ENCODE data around the gene ADAMTSL1.

Gene ADAMTSL1

DNA sequence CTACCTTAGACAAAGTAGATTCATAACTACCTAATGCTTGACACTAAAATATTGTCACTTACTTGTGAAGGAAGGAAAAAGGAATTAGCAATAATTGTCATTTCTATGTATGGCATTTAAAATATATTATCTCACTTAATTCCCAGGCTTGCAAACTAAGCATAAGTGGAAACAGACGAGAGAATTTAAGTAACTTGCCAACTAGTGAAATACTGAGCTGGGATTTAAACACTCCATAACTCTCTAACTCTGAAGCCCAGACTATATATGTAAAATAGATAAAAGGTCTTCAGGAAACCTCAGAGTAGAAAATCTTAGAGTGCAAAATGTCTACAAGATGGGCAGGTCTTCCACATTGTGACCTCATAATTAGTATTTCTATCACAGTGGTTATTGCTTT, 301.3 kb downstream of the ADAMTSL1 start:
- Histone ChIP-seq H3K4me1 (ENCODE audit: insufficient read depth, low read length, poor library complexity, severe bottlenecking) (no peaks in the 10 kb centered on the region), H3K9ac (ENCODE audit: low read depth, low read length, poor library complexity, severe bottlenecking) (no peak overlapping the region), H3K4me2 (ENCODE audit: low read depth, low read length, poor library complexity, severe bottlenecking) (no peak overlapping the region), H3K4me3 (ENCODE audit: low read length, poor library complexity, severe bottlenecking) (no peak overlapping the region), H3F3A (ENCODE audit: low read depth) (no peaks in the 10 kb centered on the region), H3K36me3 (ENCODE audit: insufficient read depth, low read length) (no peaks in the 10 kb centered on the region), H3K9me2 (replicated peaks; ENCODE audit: low read depth, low read length) (no peaks in the 10 kb centered on the region), H2AFZ (ENCODE audit: low read length) (no peak overlapping the region), H4K20me1 (ENCODE audit: insufficient read depth, low read length, poor library complexity, severe bottlenecking) (no peaks in the 10 kb centered on the region), H3K79me2 (ENCODE audit: insufficient read depth, low read length) (no peaks in the 10 kb centered on the region), H3K27me3 (ENCODE audit: insufficient read depth, low read length, poor library complexity, severe bottlenecking) (no peaks in the 10 kb centered on the region), H3K9me3 (ENCODE audit: insufficient read depth, low read depth, low read length) (no peaks in the 10 kb centered on the region)
- TF ChIP-seq CTCF (conservative IDR thresholded peaks at IDR 0.05; ENCODE audit: low read length) = no peak
- no peak for TF ChIP-seq EZH2phosphoT487 (IDR thresholded peaks at IDR 0.05; ENCODE audit: borderline replicate concordance)

GRCh38 chr9:18775930-18776329, 302.0 kb downstream of the ADAMTSL1 start:
- H3K9ac ChIP-seq (ENCODE audit: low read depth, low read length, poor library complexity, severe bottlenecking) = no peak overlapping the region
- no peaks in the 10 kb centered on the region for H3K36me3 ChIP-seq (ENCODE audit: insufficient read depth, low read length)
- H3K79me2 ChIP-seq (ENCODE audit: insufficient read depth, low read length) = no peaks in the 10 kb centered on the region
- TF ChIP-seq CTCF (conservative IDR thresholded peaks at IDR 0.05; ENCODE audit: low read length) = no peak
- TF ChIP-seq EZH2phosphoT487 (IDR thresholded peaks at IDR 0.05; ENCODE audit: borderline replicate concordance) = no peak
- no peaks in the 10 kb centered on the region; the same call in 1 of the 2 replicates for H3F3A ChIP-seq (ENCODE audit: low read depth)
- H3K4me3 ChIP-seq (ENCODE audit: low read length, poor library complexity, severe bottlenecking) = no peak overlapping the region
- H2AFZ ChIP-seq (ENCODE audit: low read length) = no peak overlapping the region
- H3K4me1 ChIP-seq (ENCODE audit: insufficient read depth, low read length, poor library complexity, severe bottlenecking) = no peaks in the 10 kb centered on the region
- no peaks in the 10 kb centered on the region for H3K9me2 ChIP-seq (replicated peaks; ENCODE audit: low read depth, low read length)
- H3K27me3 ChIP-seq (ENCODE audit: insufficient read depth, low read length, poor library complexity, severe bottlenecking) = no peaks in the 10 kb centered on the region
- no peaks in the 10 kb centered on the region for H3K9me3 ChIP-seq (ENCODE audit: insufficient read depth, low read depth, low read length)
- no peak overlapping the region for H3K4me2 ChIP-seq (ENCODE audit: low read depth, low read length, poor library complexity, severe bottlenecking)
- no peaks in the 10 kb centered on the region for H4K20me1 ChIP-seq (ENCODE audit: insufficient read depth, low read length, poor library complexity, severe bottlenecking)

DNA sequence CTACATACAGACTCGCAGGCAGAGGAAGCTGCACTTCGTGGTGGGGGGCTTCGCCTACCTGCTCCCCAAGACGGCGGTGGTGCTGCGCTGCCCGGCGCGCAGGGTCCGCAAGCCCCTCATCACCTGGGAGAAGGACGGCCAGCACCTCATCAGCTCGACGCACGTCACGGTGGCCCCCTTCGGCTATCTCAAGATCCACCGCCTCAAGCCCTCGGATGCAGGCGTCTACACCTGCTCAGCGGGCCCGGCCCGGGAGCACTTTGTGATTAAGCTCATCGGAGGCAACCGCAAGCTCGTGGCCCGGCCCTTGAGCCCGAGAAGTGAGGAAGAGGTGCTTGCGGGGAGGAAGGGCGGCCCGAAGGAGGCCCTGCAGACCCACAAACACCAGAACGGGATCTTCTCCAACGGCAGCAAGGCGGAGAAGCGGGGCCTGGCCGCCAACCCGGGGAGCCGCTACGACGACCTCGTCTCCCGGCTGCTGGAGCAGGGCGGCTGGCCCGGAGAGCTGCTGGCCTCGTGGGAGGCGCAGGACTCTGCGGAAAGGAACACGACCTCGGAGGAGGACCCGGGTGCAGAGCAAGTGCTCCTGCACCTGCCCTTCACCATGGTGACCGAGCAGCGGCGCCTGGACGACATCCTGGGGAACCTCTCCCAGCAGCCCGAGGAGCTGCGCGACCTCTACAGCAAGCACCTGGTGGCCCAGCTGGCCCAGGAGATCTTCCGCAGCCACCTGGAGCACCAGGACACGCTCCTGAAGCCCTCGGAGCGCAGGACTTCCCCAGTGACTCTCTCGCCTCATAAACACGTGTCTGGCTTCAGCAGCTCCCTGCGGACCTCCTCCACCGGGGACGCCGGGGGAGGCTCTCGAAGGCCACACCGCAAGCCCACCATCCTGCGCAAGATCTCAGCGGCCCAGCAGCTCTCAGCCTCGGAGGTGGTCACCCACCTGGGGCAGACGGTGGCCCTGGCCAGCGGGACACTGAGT, 303.2 kb downstream of the ADAMTSL1 start:
- Histone ChIP-seq H2AFZ (ENCODE audit: low read length) (no peak overlapping the region), H3K4me1 (ENCODE audit: insufficient read depth, low read length, poor library complexity, severe bottlenecking) (no peaks in the 10 kb centered on the region), H3K4me2 (ENCODE audit: low read depth, low read length, poor library complexity, severe bottlenecking) (no peak overlapping the region), H3K27me3 (ENCODE audit: insufficient read depth, low read length, poor library complexity, severe bottlenecking) (no peaks in the 10 kb centered on the region), H3F3A (ENCODE audit: low read depth) (no peaks in the 10 kb centered on the region; the same call in 1 of the 2 replicates), H3K9me3 (ENCODE audit: insufficient read depth, low read depth, low read length) (no peaks in the 10 kb centered on the region), H3K79me2 (ENCODE audit: insufficient read depth, low read length) (no peaks in the 10 kb centered on the region), H3K36me3 (ENCODE audit: insufficient read depth, low read length) (no peaks in the 10 kb centered on the region), H3K9me2 (replicated peaks; ENCODE audit: low read depth, low read length) (no peaks in the 10 kb centered on the region), H3K9ac (ENCODE audit: low read depth, low read length, poor library complexity, severe bottlenecking) (no peak overlapping the region), H3K4me3 (ENCODE audit: low read length, poor library complexity, severe bottlenecking) (no peak overlapping the region), H4K20me1 (ENCODE audit: insufficient read depth, low read length, poor library complexity, severe bottlenecking) (no peaks in the 10 kb centered on the region)
- no peak for TF ChIP-seq CTCF (conservative IDR thresholded peaks at IDR 0.05; ENCODE audit: low read length)
- no peak for TF ChIP-seq EZH2phosphoT487 (IDR thresholded peaks at IDR 0.05; ENCODE audit: borderline replicate concordance)
